ENCODE results near the gene UBE2E2.

UBE2E2 gene

GRCh38 chr3:23198801-23199200 lies 4.3 kb upstream of the UBE2E2 start:
- TF ChIP-seq POLR2AphosphoS5 (IDR thresholded peaks at IDR 0.05; ENCODE audit: low read depth, low read length) = no peak
- TF ChIP-seq POLR2A (IDR thresholded peaks at IDR 0.05; ENCODE audit: low read depth, low read length) = no peak
- TF ChIP-seq TAF1 (IDR thresholded peaks at IDR 0.05; ENCODE audit: borderline replicate concordance, low read depth, low read length) = no peak
- FAIRE-seq = no peak
- DNase-seq (ENCODE audit: insufficient read length) = no peak

- DNase-seq (ENCODE audit: insufficient read length) (no peak), FAIRE-seq (no peak)
- TF ChIP-seq POLR2A (IDR thresholded peaks at IDR 0.05; ENCODE audit: low read depth, low read length) (no peak), POLR2AphosphoS5 (IDR thresholded peaks at IDR 0.05; ENCODE audit: low read depth, low read length) (no peak), TAF1 (IDR thresholded peaks at IDR 0.05; ENCODE audit: borderline replicate concordance, low read depth, low read length) (no peak)
These were observed 3.5 kb upstream of the UBE2E2 start for GRCh38 chr3:23199649-23200048.

GRCh38 chr3:23201154-23201838 lies 1.8 kb upstream of the UBE2E2 start:
- no peak for DNase-seq (ENCODE audit: insufficient read length)
- FAIRE-seq = no peak
- TF ChIP-seq POLR2A (IDR thresholded peaks at IDR 0.05; ENCODE audit: low read depth, low read length) (no peak), POLR2AphosphoS5 (IDR thresholded peaks at IDR 0.05; ENCODE audit: low read depth, low read length) (no peak), TAF1 (IDR thresholded peaks at IDR 0.05; ENCODE audit: borderline replicate concordance, low read depth, low read length) (no peak)

GRCh38 chr3:23202203-23202920 lies 765 bp upstream of the UBE2E2 start:
- FAIRE-seq (no peak), DNase-seq (ENCODE audit: insufficient read length) (no peak)
- no peak for TF ChIP-seq TAF1 (IDR thresholded peaks at IDR 0.05; ENCODE audit: borderline replicate concordance, low read depth, low read length)
- no peak for TF ChIP-seq POLR2AphosphoS5 (IDR thresholded peaks at IDR 0.05; ENCODE audit: low read depth, low read length)
- TF ChIP-seq POLR2A (IDR thresholded peaks at IDR 0.05; ENCODE audit: low read depth, low read length) = no peak

- no peak for TF ChIP-seq POLR2A (IDR thresholded peaks at IDR 0.05; ENCODE audit: low read depth, low read length)
- no peak for TF ChIP-seq POLR2AphosphoS5 (IDR thresholded peaks at IDR 0.05; ENCODE audit: low read depth, low read length)
- TF ChIP-seq TAF1 (IDR thresholded peaks at IDR 0.05; ENCODE audit: borderline replicate concordance, low read depth, low read length) = no peak
- FAIRE-seq (peak; percentile 66), DNase-seq (ENCODE audit: insufficient read length) (peak; percentile 16)
These were observed 692 bp downstream of the UBE2E2 start for GRCh38 chr3:23203708-23204330.

- FAIRE-seq = no peak
- no peak for DNase-seq (ENCODE audit: insufficient read length)
- TF ChIP-seq TAF1 (IDR thresholded peaks at IDR 0.05; ENCODE audit: borderline replicate concordance, low read depth, low read length) (no peak), POLR2A (IDR thresholded peaks at IDR 0.05; ENCODE audit: low read depth, low read length) (no peak)
These were observed 3.2 kb downstream of the UBE2E2 start for GRCh38 chr3:23206366-23206765.

GRCh38 chr3:23209103-23209502 lies 6.0 kb downstream of the UBE2E2 start:
- FAIRE-seq = no peak
- DNase-seq (ENCODE audit: insufficient read length) = no peak
- no peak for TF ChIP-seq POLR2AphosphoS5 (IDR thresholded peaks at IDR 0.05; ENCODE audit: low read depth, low read length)
- no peak for TF ChIP-seq POLR2A (IDR thresholded peaks at IDR 0.05; ENCODE audit: low read depth, low read length)
- no peak for TF ChIP-seq TAF1 (IDR thresholded peaks at IDR 0.05; ENCODE audit: borderline replicate concordance, low read depth, low read length)

GRCh38 chr3:23209747-23210487 lies 6.8 kb downstream of the UBE2E2 start:
- FAIRE-seq (peak; percentile 33), DNase-seq (ENCODE audit: insufficient read length) (no peak)
- no peak for TF ChIP-seq TAF1 (IDR thresholded peaks at IDR 0.05; ENCODE audit: borderline replicate concordance, low read depth, low read length)
- no peak for TF ChIP-seq POLR2A (IDR thresholded peaks at IDR 0.05; ENCODE audit: low read depth, low read length)
- TF ChIP-seq POLR2AphosphoS5 (IDR thresholded peaks at IDR 0.05; ENCODE audit: low read depth, low read length) = no peak

GRCh38 chr3:23213813-23214212 lies 10.7 kb downstream of the UBE2E2 start:
- TF ChIP-seq POLR2AphosphoS5 (IDR thresholded peaks at IDR 0.05; ENCODE audit: low read depth, low read length) (no peak), POLR2A (IDR thresholded peaks at IDR 0.05; ENCODE audit: low read depth, low read length) (no peak), TAF1 (IDR thresholded peaks at IDR 0.05; ENCODE audit: borderline replicate concordance, low read depth, low read length) (no peak)
- no peak for FAIRE-seq
- DNase-seq (ENCODE audit: insufficient read length) = no peak

- DNase-seq (ENCODE audit: insufficient read length) (no peak), FAIRE-seq (no peak)
- no peak for TF ChIP-seq POLR2AphosphoS5 (IDR thresholded peaks at IDR 0.05; ENCODE audit: low read depth, low read length)
- no peak for TF ChIP-seq TAF1 (IDR thresholded peaks at IDR 0.05; ENCODE audit: borderline replicate concordance, low read depth, low read length)
- no peak for TF ChIP-seq POLR2A (IDR thresholded peaks at IDR 0.05; ENCODE audit: low read depth, low read length)
These were observed 14.9 kb downstream of the UBE2E2 start for GRCh38 chr3:23217872-23218554.

GRCh38 chr3:23219117-23219516 lies 16.0 kb downstream of the UBE2E2 start:
- FAIRE-seq (peak; percentile 86), DNase-seq (ENCODE audit: insufficient read length) (no peak)
- no peak for TF ChIP-seq TAF1 (IDR thresholded peaks at IDR 0.05; ENCODE audit: borderline replicate concordance, low read depth, low read length)
- TF ChIP-seq POLR2A (IDR thresholded peaks at IDR 0.05; ENCODE audit: low read depth, low read length) = no peak
- TF ChIP-seq POLR2AphosphoS5 (IDR thresholded peaks at IDR 0.05; ENCODE audit: low read depth, low read length) = no peak
